D721Med (cell line): ENCODE data around the gene MITF.

ENCODE experiments used
- DNase-seq: peaks from one replicate; pipeline ENCODE4 v3.0.0; 2011; ENCODE audit warnings: low spot score; ENCODE audit not compliant: insufficient read length
- FAIRE-seq: peaks from 2 replicates; lab custom pipeline; 2011; peaks lifted over from hg19 to GRCh38; lab: Jason Lieb, UNC
- TF ChIP-seq, protein P1 (sequence below): IDR thresholded peaks from 2 replicates; pipeline ENCODE4 v1.5.1; 2012; ENCODE audit warnings: mild to moderate bottlenecking, control low read depth; ENCODE audit not compliant: insufficient read depth; ENCODE audit errors: missing control alignments

The MITF gene

DNA sequence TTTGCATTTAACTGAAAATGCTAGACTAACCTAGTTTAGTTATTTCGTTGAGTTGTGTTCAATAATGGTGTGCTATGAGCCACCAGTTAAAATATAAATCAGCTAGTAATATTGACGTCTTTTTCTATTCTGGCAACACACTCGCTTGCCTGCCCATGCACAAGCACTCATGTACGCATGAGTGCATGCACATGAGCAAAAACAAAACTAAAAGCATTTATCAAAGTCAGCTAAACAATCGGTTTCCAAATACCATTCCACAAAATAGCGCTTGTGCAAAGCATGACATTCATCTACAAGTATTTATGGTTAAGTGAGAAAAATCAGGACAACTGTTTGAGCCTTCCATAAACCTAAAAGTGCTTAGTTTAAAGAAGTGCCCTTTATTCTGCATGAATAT lies 247.2 kb downstream of the MITF start:
- FAIRE-seq (no peak), DNase-seq (no peak)
- TF ChIP-seq, protein P1, sequence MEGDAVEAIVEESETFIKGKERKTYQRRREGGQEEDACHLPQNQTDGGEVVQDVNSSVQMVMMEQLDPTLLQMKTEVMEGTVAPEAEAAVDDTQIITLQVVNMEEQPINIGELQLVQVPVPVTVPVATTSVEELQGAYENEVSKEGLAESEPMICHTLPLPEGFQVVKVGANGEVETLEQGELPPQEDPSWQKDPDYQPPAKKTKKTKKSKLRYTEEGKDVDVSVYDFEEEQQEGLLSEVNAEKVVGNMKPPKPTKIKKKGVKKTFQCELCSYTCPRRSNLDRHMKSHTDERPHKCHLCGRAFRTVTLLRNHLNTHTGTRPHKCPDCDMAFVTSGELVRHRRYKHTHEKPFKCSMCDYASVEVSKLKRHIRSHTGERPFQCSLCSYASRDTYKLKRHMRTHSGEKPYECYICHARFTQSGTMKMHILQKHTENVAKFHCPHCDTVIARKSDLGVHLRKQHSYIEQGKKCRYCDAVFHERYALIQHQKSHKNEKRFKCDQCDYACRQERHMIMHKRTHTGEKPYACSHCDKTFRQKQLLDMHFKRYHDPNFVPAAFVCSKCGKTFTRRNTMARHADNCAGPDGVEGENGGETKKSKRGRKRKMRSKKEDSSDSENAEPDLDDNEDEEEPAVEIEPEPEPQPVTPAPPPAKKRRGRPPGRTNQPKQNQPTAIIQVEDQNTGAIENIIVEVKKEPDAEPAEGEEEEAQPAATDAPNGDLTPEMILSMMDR, result no peak

DNA sequence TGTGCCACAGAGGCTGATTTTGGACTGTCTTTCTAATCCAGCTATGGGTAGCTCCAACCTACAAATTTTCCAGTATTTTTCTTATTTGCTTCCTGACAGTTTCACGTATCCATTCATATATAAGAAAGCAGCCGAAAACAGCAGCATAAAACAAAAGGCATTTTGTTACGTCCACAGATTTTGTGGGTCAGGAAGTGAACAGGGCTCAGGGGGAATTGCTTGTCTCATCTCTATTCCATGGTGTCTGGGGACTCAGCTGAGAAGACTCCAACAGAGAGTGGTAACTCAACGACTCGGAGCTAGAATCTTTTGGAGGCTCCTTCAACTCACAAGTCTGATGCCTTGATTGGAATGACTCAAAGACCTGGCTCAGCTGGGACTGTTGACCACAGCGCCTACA lies 248.6 kb downstream of the MITF start:
- no peak for FAIRE-seq
- TF ChIP-seq, protein P1, result no peak
- no peak for DNase-seq

DNA sequence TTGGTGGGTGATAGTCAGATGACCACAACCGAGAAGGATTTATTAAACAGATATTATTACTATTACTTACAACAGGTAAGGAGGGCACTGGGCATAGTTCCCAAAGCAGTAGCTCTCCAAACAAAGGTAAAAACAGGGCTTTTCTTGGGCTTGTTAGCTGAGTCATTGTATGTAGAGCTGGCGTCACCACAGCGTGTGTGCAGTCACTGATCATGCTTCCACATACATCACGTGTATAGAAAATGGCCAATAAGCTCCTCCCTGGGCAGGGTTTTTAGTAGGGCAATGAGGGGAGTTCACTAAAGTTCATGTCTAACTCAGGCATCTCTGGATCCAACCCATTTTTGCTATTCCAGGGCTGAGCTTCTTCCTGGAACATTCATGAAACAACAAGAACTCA lies 254.5 kb downstream of the MITF start:
- TF ChIP-seq, protein P1, result no peak
- FAIRE-seq, result no peak
- DNase-seq, result no peak

DNA sequence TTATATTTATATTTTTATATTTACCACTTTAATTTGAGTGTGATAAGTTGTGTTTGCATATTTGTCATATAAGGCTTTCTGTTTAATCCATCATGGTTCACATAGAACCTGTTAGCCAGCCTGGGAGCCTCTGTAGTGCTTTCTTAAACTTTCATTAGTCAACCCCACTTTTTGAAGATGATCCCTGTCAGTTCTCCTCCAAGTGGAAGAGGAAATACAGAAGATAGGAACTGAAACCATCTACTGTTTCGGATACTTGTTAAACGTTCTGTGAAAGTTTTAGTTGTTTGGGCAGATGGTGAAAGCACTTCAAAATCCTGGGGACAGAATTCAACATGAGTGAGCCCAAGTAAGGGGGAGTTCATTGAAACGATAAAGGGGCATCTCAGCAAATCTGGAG lies 255.7 kb downstream of the MITF start:
- TF ChIP-seq, protein P1, result no peak
- FAIRE-seq, result no peak
- DNase-seq, result no peak

DNA sequence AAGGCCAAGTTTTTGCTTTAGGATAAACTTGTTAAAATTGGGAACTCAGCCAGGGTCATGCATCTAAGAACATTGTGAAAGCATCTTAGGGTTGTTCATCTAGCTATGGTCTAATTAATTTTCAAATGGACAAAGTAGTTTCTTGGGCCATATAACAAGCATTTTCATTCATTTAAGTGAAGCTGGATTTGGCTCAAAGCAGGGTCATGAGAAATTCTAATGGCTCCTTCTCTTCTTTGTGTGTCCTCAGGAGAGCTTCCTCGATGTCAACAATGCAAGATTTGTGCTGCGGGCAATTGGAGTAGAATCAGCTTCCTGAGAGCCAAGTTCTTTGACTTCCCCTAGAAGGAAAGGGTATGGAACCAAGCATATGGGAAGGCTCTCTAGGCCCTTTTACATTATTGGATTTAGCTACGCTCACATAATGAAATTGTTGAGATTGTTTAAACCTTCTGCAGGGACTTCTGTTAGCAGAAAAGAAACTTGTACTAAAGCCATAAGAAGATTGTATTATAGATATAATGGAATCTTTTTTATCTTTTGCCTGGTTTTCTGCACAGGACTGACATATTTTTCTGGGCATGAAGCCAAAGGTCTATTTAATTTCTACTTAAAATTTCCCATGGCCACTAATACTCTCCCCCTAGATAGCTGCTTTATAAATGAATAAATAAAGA lies 258.5 kb downstream of the MITF start:
- FAIRE-seq (no peak), DNase-seq (no peak)
- TF ChIP-seq, protein P1, result no peak

DNA sequence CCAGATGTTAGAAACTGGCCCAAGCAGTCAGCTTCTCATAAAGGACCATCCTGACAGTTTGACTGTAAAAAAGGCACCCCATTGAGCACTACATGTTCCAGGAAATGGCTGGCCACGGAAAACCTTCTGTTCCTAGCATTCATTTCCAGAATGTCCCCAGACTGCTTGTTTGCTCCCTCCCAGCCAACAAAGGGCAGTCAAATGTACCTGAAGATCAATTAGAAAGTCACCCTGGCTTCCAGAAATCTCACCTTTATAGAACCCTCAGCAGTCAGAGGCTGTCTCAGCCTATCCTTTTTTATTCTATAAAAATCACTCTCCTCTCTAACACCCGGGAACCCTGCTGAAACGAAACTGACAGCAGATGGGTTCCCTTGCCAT lies 259.5 kb downstream of the MITF start:
- no peak for FAIRE-seq
- DNase-seq, result no peak
- TF ChIP-seq, protein P1, result no peak

DNA sequence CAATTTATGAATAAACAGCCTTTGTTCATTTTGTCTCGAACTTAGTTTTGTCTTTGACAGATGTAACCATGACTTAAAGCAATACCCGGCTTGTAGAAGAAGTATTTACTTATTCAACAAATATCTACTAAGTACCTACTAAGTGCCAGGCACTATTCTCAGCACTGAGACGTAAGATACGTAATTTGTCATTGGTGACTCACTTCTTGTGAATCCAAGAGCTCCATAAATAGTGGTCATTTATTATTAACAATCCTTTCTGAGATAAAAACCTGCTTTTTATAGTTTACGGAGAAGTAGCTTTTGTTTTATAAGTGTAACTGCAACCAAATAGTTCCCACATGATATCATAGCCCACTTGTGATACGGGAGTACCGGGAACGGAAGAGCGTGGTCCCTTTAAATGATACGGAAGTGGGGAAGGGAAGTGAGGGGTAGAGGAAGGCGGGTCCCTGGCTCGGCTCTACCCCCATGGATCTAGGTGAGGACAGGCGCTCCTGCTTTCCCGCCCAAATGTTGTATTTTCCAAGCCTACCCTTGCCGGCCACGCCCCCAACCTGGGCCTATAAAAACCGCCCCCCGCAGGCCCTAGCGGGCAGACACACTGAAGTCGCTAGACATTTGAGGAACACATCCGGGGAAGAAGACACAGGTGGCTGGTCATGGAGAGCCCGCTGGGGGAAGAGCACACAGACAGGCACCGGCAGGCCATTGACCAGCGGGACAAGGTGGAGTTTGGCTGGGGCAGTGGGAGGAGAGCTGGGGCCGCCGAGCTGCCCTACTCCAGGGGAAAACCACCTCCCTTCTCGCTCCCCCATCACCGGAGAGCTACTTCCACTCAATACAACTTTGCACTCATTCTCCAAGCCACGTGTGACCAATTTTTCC lies 260.1 kb downstream of the MITF start, which contains the start of gene SAMMSON:
TSS of gene SAMMSON (plus strand) at position 594 of the 888 bp plus-strand sequence.
- no peak for DNase-seq
- no peak for FAIRE-seq
- TF ChIP-seq, protein P1, result no peak
